GM19099 (cell line): ENCODE data around the gene PLEKHA7.

ENCODE experiments used
- POLR2A ChIP-seq: IDR thresholded peaks from 3 replicates; pipeline ENCODE4 v1.6.1; 2011; ENCODE audit warnings: low read depth; ENCODE audit not compliant: insufficient read length; ENCODE audit errors: extremely low read depth

The PLEKHA7 gene

DNA sequence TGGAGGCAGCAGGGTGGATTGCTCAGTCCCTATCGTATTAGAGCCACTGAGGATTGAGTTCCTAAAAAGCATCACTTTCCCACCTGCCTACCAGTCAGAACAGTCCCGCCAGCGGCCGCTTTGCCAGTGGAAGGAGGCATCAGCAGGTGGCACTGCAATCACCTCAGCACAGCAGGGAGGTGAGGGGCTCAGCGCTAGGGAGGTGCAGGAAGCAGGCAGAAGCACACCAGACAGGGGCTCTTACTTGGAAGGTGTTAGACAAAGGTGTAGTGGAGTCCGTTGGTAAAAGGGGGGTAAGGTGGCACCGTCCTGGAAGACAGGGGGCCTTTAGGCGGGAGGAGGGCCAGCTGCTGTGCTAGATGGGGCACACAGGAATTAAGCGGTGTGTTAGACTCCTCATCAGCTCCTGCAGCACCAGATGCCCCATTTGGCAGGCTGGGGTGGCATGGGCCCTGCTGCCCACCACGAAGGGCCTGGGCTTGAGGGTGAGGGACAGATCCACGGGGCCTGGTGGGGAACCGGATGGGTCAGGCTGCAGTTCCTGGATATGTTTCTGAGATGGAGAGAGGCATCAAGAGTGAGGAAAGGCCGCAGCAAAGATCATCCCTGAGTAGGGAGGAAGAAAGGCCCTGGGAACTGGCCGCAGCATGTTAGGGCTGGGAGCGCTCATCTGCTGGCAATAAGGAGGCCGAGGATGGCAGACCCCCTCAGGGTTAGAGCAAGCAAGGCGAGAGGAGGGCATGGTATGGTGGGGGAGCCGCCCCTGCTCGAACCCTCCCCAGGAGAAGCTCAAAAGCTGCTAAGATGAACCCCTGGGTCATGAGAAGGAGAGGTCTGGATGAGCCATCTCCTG lies 233.3 kb downstream of the PLEKHA7 start:
- no peak for TF ChIP-seq POLR2A

DNA sequence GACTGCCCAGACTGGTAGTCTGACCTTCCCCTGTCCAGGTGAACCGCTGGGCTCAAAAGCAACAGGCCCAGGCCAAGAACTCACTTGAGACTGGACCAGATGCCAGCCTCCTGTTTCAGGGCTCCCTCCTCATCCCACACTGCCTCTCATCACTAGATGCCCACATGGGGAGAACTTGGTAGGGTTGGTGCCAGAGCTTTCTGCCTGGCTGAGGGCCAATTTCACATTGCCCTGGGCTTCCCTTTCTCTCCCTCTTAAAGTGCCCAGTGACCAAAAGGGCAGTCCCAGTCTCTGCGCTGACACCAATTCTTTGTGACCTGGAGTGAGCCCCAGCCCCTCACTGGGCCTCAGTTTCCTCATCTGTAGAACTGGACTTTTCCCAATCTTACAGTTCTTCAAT lies 234.1 kb downstream of the PLEKHA7 start:
- TF ChIP-seq POLR2A, result no peak

DNA sequence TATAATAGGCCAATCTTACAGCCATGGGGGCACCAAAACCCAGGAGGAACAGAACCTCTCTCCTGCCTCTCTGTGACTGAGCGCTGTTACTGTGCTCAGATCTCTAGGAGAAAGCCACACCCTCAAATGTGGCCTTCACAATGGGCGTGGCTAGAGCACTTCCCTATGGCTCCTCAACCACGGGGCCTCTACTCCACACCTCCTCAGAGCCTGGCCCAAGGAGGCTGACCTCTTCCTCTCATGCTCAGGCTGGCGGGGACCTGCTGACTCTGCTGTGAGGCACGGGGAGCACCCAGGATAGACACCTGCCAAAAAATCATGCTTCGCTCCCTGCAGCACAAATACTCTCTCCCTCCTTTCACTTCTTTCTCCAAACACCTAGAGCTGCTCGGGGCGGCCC lies 234.8 kb downstream of the PLEKHA7 start:
- TF ChIP-seq POLR2A, result no peak

DNA sequence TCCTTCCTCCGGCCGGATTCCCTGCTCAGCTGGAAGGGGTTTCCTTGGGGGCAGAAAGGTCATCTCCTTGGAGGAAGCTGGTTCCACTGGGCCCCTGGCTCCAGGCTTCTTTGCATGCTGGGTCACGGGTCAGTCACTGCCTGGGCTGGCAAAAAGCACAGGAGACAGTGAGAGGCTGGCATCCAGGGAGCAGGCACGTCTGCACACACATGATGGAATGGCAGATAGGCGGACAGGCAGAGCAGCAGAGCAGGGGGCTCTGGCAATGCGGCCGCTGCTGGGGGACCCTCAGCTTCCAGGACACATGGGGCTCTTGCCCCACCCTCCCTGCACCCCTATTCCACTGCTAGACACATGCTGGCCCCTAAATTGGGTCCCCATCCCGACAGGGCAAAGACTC lies 235.3 kb downstream of the PLEKHA7 start:
- TF ChIP-seq POLR2A, result no peak

DNA sequence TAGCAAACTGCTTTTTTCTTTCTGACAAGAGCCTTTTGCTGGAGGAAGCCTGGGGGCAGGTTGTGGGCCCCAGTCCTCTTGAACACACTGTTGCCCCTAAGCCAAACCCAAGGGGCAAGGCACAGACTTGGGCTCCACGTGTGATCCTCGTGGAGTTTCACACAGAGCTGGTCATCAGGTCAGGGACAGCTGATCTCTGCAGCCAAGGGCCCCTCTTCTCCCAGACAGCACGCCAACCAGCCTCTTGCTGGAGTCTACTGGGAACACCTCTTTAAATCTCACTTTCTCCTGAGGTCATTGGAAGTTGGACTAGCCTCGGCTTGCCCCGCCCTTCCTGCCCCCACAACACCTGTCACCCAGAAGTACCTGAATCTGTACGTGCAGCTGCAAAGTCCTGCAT lies 235.9 kb downstream of the PLEKHA7 start:
- no peak for TF ChIP-seq POLR2A

DNA sequence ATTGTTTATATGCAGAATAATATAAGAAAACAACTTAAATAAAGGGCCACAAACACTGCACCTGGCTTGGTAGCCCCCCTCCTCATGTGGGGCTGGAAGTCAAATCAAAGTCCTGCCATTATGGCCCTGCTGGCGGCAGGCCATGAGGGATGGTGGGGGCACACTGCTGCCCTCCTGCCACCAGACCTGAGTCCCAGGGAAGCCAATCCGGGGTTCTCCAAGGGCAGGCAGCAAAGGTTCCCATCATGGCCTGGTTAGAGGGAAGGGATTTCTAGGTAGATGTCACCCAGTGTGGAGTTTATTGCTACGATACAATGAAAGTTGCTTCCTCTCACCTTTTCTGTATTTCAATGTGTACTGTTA lies 236.6 kb downstream of the PLEKHA7 start:
- TF ChIP-seq POLR2A, result no peak

DNA sequence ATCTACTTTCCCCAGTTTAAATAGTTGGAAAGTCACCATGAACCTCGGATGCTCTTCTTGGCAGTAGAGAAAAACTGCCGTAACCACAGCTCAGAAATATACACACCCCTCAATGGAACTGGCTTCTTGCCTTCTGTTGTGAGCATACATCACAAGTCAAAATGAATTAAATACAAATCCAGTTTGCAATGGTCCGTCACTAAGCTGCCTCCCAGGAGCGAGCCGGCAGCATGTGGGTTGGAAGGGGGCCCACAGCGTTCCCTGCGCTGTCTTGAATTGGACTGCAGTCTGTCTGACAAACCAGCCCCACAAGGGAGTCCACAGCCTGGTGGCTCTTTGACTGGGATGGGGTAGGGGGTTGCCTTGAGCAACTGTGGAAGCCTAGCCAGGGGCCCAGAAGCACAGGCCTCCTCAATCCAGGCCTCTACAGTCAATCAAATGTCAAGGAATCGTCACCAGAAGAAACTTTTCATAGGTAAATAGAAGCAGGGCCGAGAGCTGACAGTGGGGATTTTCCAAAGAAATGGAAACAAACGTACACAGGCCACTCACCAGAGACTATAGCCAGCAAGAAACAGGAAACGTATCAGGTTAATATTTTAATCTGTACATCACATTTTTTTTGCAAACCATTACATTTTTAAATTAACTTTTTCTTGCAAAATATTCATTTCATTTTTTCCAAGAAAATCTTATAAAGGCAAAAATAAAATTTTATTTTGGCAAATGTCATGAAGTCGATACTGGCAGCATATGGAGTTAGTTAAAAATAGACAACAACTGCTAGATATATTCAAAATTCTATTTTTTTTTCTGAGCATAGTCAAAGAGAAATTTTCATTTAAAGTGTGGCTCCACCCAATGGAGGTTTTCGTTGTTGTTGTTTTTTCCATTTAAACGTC lies 237.3 kb downstream of the PLEKHA7 start:
- no peak for TF ChIP-seq POLR2A

DNA sequence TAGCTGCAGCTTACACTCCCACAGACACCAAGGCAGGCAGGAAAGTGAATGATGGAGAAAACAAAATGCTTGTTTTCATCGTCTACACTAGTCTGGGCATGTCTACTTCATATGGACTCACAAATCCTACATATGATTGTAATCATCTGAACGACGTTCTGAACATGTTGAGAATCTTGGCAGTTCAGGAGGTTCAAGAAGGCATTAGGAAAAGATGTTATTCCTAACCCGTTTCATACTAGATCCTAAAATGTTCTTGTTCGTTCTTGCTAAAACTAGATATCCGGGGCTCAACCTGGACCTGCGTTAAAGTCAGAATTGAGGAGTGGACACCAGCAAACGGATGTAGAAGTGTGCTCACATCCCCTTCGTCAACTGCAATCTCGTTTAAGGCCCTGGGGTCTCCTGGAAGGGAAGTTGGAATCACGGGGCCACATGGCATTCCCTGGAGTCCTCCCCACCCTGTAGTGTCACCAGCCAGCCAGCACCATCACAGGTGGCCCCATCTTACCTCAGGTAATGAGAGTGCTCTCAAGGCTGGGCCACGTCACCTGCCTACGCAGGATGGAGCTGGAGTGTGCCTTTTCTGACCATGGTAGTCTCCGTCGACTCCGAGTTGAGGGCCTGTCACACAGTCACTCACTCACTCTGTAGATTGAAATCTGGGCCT lies 238.5 kb downstream of the PLEKHA7 start:
- no peak for TF ChIP-seq POLR2A

DNA sequence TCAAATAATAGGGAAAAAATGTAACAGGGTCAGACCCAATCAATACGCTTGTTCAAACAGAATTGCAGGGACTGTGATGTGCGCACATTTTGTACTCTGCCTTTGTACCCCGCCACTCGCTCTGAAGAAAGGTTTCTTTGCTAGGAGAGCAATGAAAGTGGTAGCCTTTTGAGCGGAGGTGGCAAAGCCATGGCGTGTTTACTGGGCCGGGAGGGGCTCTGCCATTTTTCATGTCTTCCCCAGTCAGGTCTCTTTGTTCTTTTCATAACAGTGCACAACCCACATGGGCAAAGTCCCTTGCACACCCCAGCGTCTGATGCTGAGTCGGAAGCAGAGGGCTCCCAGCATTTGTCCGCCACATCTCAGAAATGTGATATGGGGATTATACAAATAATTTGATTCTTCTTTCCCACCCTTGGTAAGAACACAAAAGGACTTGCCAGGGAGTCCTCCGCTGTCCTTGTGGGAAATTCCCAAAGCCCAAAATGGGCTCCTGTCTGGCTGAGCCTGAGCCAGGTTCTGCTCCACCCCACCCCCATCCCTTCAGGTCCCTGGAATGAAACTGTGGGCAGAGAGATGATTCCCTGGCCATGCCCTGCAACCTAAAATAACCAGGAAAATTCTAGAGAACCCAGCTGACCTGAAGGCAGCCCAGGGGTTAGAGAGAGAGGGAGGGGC lies 239.1 kb downstream of the PLEKHA7 start:
- TF ChIP-seq POLR2A, result no peak

DNA sequence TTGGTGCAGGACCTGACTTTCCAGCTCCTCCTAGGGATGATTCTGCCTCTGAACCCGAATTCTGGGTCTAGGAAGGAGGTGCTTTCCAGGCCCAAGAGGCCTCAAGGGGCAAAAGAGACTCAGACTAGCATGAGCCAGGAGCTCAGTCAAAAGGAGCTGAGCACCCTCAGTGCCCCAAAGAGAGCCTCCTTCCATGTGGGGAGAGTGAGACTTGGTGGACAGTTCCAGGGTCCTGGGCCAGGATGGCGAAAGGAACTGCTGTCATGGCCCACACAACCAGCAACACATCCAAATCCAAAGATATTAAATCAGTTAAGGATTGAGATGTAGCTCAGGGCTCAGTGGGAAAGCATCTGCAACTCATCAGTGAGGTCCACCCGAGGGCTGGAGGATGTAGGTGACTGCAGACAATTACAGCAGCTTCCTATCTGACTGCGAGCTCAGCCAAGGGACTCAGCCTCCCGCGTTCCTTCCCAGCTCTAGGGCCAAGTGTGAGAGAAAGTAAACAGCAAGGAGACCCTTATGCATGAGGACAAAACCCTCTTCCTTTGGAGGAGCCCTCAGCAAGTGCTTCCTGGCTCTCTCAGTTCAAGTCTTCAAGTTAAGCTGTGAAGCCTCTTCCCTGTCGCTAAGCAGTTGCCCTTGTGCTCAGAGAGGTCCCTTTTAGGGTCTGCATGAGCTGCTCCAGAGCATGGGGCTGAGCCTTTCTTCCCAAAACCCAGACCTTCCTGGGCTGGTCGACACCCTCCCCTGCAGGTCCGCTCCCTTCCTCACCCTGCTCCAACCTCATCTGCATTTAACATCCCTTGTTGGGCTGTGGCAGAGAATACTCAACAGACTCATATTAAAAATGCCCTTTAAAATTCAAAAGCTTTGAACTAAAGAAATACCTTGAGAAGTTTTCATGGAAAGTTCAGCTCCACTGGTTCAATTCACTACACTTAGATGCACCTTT lies 240.0 kb downstream of the PLEKHA7 start:
- no peak for TF ChIP-seq POLR2A

DNA sequence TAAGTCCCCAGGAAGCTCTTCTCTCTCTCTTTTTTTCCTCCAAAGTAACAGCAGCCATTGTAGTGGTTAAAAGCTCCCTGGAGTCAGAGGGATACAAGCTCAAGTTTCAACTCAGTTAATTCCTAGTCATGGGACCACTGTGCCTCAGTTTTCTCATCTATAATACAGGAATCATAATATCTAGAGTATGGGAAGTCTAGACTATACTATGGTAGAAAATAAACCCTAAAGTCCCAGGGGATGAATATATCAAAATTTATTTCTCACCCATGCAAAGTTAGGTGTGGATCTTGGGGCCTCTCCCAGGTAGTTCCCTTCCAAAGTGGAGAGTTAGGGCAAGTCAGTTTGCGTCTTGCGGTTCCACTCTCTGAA lies 242.1 kb downstream of the PLEKHA7 start:
- TF ChIP-seq POLR2A, result no peak

DNA sequence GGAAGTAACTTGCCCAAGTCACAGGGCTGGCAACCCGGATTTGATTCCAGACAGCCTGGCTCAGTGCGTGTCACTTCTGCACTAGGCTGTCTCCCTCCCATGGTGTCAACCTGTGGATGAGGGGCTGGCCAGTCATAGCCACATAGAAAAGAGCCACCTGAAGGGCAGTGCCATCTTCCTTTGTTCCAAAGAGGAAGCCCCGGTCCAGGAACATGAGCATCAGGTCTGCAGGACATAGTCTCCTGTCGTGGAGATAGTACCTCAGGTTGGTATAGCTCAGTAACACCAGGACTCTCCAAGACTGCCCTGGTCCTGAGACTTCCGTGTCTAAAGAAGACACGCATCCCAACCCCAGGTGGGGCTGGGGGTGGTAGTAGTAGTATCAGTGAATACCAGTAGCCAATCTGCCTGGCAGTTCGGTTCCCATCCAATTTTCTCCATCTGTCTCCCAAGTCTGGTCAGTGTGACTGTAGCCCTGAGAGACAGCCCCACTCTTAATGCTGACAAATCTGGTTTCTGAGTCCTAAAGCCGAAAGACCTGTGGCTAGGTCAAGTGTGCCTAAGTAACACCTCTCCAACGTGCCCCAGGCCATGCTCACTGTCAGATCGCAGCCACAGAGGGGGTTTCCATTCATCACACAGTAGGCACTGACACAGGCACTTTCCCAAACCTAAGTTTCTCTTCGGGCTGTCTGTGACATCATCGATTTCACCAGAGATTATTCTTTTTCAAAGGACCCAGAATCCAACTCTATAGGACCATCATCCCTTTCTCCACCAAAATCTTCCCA lies 242.7 kb downstream of the PLEKHA7 start:
- no peak for TF ChIP-seq POLR2A

DNA sequence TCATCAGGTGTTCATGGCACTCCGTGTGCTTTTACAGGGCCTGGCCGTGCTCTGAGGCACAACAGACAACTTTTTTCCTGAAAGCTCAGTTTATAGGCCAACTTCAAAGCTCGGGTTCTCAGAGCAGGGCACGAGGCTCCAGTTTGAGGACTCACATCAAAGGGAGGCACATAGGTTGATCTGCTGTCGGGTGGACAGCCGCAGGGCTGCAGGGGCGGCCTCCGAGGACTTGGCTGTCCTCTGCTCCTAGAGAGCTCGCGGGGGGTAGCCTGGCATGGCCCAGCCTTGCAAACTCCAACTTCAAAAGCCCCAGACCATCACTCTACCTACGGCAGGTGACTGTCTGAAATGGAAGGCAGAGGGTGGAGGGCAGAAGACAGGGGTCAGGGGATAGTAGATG lies 244.2 kb downstream of the PLEKHA7 start:
- no peak for TF ChIP-seq POLR2A

DNA sequence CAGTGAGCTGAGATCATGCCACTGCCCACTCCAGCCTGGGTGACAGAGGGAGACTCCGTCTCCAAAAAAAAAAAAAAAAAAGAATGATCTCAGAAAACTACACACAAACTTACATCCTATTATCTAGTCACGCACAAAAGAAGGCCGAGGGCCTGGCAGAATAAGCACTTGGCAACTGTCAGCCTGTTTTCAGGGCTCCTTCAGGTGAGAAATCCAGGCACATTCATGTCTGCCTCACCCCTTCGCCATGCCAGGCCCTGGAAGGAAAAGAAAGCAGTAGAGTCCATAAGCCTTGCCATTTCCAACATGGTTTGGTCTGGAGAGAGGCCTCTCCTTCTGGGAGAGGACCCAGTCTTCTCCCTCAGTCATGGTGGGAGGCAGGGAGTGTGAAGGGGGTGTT lies 244.8 kb downstream of the PLEKHA7 start:
- no peak for TF ChIP-seq POLR2A

DNA sequence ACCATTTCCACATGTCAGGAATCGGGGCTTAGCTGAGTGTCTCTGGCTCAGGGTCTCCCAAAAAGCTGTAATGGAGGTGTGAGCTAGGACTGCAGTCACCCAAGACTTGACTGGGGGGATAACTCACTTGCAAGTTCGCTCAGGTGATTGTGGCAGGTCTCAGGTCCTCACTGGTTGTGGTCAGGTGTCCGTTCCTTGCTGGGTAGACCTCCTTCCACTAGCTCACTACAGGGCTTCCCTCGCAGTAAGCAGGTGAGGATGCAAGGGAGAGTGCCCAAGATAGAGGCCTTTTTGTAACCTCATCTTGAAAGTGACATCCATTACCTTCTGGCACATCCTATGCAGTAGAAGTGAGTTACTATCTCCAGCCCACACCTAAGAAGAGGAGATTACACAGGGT lies 246.3 kb downstream of the PLEKHA7 start:
- no peak for TF ChIP-seq POLR2A
